Suprapubic skin (tissue), 3 donors: ENCODE measurements around the gene SLC6A11.

Source experiments
- EP300 ChIP-seq: sonication (generic); formaldehyde crosslinking; IDR thresholded peaks from one replicate; pipeline ENCODE4 v1.6.1; 2017; ENCODE audit warnings: antibody characterized with exemption
- POLR2A ChIP-seq, 2 donors: fragments of 450-650 bp; IDR thresholded peaks; one replicate each; pipeline ENCODE4 v1.6.1; 2017; ENCODE audit warnings: antibody characterized with exemption in 2 of 2, mild to moderate bottlenecking in 2 of 2, moderate library complexity in 2 of 2
- TF ChIP-seq, protein P1 (sequence below), 2 donors: fragments of 200-600 bp in 1 of 2; fragments of 450-650 bp in 1 of 2; sonication (generic) in 1 of 2; IDR thresholded peaks; one replicate each; pipeline ENCODE4 v1.5.1; 2016 to 2019; ENCODE audit warnings: antibody characterized with exemption in 2 of 2, mild to moderate bottlenecking in 1 of 2, moderate library complexity in 1 of 2

DNA sequence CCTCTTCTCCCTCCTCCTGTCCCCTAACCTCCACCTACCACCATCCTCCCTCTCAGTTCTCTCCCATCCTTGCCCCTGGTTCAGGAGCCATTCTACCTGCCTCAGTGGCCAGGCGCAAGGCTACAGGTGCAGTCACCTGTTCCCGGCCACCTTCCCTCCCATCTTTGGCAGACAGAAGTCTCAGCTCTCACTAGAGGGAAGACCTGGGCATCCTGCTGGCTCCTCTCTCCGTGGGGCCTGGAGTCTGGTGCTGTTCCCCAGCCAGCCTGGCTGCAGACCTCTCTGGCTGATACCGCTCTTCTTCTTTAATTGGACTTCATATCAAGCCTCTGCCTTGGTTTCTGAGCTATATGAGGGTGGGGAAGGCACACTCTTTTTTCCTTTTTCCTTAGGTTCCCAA, 123.5 kb downstream of the SLC6A11 start:
- TF ChIP-seq, protein P1, sequence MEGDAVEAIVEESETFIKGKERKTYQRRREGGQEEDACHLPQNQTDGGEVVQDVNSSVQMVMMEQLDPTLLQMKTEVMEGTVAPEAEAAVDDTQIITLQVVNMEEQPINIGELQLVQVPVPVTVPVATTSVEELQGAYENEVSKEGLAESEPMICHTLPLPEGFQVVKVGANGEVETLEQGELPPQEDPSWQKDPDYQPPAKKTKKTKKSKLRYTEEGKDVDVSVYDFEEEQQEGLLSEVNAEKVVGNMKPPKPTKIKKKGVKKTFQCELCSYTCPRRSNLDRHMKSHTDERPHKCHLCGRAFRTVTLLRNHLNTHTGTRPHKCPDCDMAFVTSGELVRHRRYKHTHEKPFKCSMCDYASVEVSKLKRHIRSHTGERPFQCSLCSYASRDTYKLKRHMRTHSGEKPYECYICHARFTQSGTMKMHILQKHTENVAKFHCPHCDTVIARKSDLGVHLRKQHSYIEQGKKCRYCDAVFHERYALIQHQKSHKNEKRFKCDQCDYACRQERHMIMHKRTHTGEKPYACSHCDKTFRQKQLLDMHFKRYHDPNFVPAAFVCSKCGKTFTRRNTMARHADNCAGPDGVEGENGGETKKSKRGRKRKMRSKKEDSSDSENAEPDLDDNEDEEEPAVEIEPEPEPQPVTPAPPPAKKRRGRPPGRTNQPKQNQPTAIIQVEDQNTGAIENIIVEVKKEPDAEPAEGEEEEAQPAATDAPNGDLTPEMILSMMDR (IDR thresholded peaks at IDR 0.05), result no peak
- no peak for TF ChIP-seq POLR2A (IDR thresholded peaks at IDR 0.05)
- TF ChIP-seq EP300, result no peak
